Measurements from ENCODE around the gene VRK3.

The VRK3 gene

GRCh38 chr19:49977881-49978280 lies 47.3 kb downstream of the VRK3 start:
- no peak overlapping the region for H3K4me3 ChIP-seq (IDR thresholded peaks at IDR 0.05; ENCODE audit: insufficient read depth, low read depth, low read length)
- no peak overlapping the region for H3K27ac ChIP-seq
- H3K79me2 ChIP-seq (ENCODE audit: insufficient read depth, low read depth), result no peaks in the 10 kb centered on the region
- H4K20me1 ChIP-seq (ENCODE audit: insufficient read depth), result no peaks in the 10 kb centered on the region
- H2AFZ ChIP-seq (ENCODE audit: low read depth), result no peak overlapping the region
- H3K4me2 ChIP-seq, result no peak overlapping the region
- no peak overlapping the region for H3K9ac ChIP-seq
- TF ChIP-seq, protein P1, sequence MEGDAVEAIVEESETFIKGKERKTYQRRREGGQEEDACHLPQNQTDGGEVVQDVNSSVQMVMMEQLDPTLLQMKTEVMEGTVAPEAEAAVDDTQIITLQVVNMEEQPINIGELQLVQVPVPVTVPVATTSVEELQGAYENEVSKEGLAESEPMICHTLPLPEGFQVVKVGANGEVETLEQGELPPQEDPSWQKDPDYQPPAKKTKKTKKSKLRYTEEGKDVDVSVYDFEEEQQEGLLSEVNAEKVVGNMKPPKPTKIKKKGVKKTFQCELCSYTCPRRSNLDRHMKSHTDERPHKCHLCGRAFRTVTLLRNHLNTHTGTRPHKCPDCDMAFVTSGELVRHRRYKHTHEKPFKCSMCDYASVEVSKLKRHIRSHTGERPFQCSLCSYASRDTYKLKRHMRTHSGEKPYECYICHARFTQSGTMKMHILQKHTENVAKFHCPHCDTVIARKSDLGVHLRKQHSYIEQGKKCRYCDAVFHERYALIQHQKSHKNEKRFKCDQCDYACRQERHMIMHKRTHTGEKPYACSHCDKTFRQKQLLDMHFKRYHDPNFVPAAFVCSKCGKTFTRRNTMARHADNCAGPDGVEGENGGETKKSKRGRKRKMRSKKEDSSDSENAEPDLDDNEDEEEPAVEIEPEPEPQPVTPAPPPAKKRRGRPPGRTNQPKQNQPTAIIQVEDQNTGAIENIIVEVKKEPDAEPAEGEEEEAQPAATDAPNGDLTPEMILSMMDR (conservative IDR thresholded peaks at IDR 0.05; ENCODE audit: low read depth, low read length), result no peak
- no peaks in the 10 kb centered on the region; the same call in 1 of the 2 replicates for H3K27me3 ChIP-seq (ENCODE audit: insufficient read depth, low read depth)
- H3K36me3 ChIP-seq (ENCODE audit: insufficient read depth), result no peaks in the 10 kb centered on the region
- no peaks in the 10 kb centered on the region for H3K4me1 ChIP-seq (ENCODE audit: low read depth, poor library complexity, severe bottlenecking)

- Histone ChIP-seq H3K36me3 (ENCODE audit: insufficient read depth) (no peaks in the 10 kb centered on the region), H4K20me1 (ENCODE audit: insufficient read depth) (no peaks in the 10 kb centered on the region), H2AFZ (ENCODE audit: low read depth) (no peak overlapping the region), H3K9ac (no peak overlapping the region), H3K4me3 (IDR thresholded peaks at IDR 0.05; ENCODE audit: insufficient read depth, low read depth, low read length) (no peak overlapping the region), H3K79me2 (ENCODE audit: insufficient read depth, low read depth) (no peaks in the 10 kb centered on the region), H3K4me2 (no peak overlapping the region), H3K27me3 (ENCODE audit: insufficient read depth, low read depth) (no peaks in the 10 kb centered on the region; the same call in 1 of the 2 replicates), H3K4me1 (ENCODE audit: low read depth, poor library complexity, severe bottlenecking) (no peaks in the 10 kb centered on the region), H3K27ac (no peak overlapping the region)
- TF ChIP-seq, protein P1 (conservative IDR thresholded peaks at IDR 0.05; ENCODE audit: low read depth, low read length), result no peak
Measured at GRCh38 chr19:49977076-49977475, 48.1 kb downstream of the VRK3 start.

- Histone ChIP-seq H3K9ac (no peak overlapping the region), H3K4me2 (no peak overlapping the region), H3K4me1 (ENCODE audit: low read depth, poor library complexity, severe bottlenecking) (no peaks in the 10 kb centered on the region), H4K20me1 (ENCODE audit: insufficient read depth) (no peaks in the 10 kb centered on the region), H3K4me3 (IDR thresholded peaks at IDR 0.05; ENCODE audit: insufficient read depth, low read depth, low read length) (no peak overlapping the region), H3K27me3 (ENCODE audit: insufficient read depth, low read depth) (no peaks in the 10 kb centered on the region; the same call in 1 of the 2 replicates), H3K79me2 (ENCODE audit: insufficient read depth, low read depth) (no peaks in the 10 kb centered on the region), H3K36me3 (ENCODE audit: insufficient read depth) (no peaks in the 10 kb centered on the region), H3K27ac (no peak overlapping the region), H2AFZ (ENCODE audit: low read depth) (no peak overlapping the region)
- TF ChIP-seq, protein P1 (conservative IDR thresholded peaks at IDR 0.05; ENCODE audit: low read depth, low read length), result no peak
Measured at GRCh38 chr19:49976496-49976895, 48.7 kb downstream of the VRK3 start.

GRCh38 chr19:49975051-49975450 lies 50.1 kb downstream of the VRK3 start:
- H3K9ac ChIP-seq, result no peak overlapping the region
- no peaks in the 10 kb centered on the region for H3K79me2 ChIP-seq (ENCODE audit: insufficient read depth, low read depth)
- TF ChIP-seq, protein P1 (conservative IDR thresholded peaks at IDR 0.05; ENCODE audit: low read depth, low read length), result no peak
- H3K27ac ChIP-seq, result no peak overlapping the region
- H2AFZ ChIP-seq (ENCODE audit: low read depth), result no peak overlapping the region
- no peak overlapping the region for H3K4me2 ChIP-seq
- H3K4me1 ChIP-seq (ENCODE audit: low read depth, poor library complexity, severe bottlenecking), result no peaks in the 10 kb centered on the region
- no peaks in the 10 kb centered on the region for H3K36me3 ChIP-seq (ENCODE audit: insufficient read depth)
- no peaks in the 10 kb centered on the region; the same call in 1 of the 2 replicates for H3K27me3 ChIP-seq (ENCODE audit: insufficient read depth, low read depth)
- H3K4me3 ChIP-seq (IDR thresholded peaks at IDR 0.05; ENCODE audit: insufficient read depth, low read depth, low read length), result no peak overlapping the region
- no peaks in the 10 kb centered on the region for H4K20me1 ChIP-seq (ENCODE audit: insufficient read depth)
